GM19023 (cell line): ENCODE data around the gene NHERF1.

Experiments used
- ATAC-seq: cut with Tn5 transposase; IDR thresholded peaks from one replicate; pipeline ENCODE4 v1.9.1; 2021; ENCODE audit warnings: mild to moderate bottlenecking, moderate library complexity; ENCODE audit not compliant: unreplicated experiment

NHERF1 gene

GRCh38 chr17:74807441-74807840 is 59.0 kb downstream of the NHERF1 start:
- ATAC-seq, result no peak

- ATAC-seq, result no peak
Observed at GRCh38 chr17:74807925-74808324, 59.5 kb downstream of the NHERF1 start.

DNA sequence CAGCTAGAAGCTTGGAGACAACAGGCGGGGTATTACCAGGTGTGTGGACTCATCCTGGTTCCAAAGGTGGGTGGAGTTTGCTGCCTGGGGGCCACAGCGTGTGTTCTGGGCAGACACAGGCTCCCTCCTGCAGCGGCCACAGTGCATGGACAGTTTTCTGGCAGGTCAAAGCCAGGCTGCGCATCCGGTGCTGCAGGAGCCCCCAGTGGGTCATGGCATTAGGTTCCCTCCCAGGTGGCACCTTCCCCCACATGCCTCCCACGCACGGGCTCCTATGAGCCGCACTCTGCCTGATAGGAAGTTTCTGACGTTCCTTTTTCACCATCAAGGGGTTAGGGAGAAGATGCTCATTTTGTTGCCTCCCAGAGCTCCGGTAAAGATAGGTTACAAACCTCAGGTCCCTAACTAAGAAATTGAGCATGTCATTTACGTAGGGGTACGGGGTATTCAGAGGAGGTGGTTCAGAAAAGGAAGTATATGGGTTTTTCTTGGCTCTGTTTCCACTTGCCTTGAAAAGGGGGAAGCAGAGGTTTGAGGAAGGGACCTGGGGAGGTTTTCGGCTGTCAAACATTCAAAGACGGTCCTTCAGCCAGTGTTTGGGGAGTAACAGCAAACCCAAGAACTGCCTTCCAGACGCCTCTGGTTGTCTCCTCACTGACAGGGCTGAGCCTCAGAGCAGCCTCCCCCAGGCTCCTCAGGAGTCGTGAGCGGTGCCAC is 60.4 kb downstream of the NHERF1 start:
- ATAC-seq, result no peak

- no peak for ATAC-seq
Observed at GRCh38 chr17:74810699-74811485, 62.5 kb downstream of the NHERF1 start.

DNA sequence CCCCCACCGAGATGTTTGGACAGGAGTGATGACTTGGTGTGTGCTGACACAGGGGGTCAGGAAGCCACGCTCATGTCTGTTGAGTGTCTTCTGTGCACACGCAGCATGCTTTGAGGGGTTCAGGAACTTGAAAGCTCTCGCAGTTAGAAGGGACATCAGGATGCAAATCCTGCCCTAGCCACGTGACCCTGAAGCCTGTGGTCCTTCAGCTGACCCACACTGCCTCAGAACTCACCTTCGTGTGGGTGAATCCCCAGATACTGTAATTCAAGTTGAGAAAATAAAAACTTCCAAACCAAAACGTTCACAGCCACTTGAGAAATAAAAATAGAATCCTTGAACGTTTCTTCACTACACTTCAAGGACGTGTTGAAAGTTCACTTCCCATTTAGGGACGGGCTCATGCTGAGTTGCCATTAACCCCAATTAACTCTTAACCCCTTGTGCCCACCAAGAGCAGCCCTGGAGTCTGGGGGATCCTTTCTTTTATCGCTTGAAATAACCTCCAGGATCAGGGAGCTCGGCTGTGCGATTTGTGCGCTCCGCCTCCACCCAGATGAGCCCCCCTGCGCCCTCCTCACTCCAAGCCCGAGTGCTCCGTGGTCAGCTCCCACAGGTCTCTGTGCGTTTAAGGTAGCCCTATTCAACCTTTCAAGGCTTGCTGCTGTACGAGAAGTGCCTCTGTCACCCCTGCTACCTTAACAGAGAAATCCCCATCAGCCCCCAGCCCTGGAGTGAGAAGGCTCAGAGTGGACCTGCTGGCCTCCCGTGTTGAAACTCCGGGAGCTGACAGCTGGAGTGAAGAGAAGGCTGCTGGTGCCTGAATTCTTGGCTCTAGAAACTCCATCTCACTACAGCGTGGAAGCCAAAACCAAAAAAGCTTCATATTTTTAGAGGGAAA is 63.9 kb downstream of the NHERF1 start:
- no peak for ATAC-seq

DNA sequence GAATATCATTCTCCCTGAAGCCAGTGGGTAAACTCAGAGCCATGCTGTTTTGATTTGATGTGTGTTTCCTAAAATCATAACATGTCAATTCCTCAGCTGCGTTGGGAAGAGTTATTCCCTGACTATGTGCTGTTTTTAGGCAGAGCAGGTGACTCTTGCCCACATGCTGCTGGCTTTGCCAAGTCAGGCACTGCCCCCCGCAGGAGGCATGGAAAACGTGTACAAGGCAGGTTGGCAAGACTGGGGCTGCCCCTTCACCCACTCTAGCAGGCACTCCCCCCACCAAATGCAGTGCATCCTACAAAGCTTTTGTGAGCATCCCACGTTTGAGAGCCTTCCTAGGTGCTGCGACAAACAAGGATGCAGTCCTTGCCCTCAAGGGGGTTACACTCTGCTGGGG is 66.0 kb downstream of the NHERF1 start:
- ATAC-seq, result no peak

- ATAC-seq, result no peak
Observed at GRCh38 chr17:74815067-74815466, 66.6 kb downstream of the NHERF1 start.

- ATAC-seq, result no peak
Observed at GRCh38 chr17:74815550-74816370, 67.3 kb downstream of the NHERF1 start.

DNA sequence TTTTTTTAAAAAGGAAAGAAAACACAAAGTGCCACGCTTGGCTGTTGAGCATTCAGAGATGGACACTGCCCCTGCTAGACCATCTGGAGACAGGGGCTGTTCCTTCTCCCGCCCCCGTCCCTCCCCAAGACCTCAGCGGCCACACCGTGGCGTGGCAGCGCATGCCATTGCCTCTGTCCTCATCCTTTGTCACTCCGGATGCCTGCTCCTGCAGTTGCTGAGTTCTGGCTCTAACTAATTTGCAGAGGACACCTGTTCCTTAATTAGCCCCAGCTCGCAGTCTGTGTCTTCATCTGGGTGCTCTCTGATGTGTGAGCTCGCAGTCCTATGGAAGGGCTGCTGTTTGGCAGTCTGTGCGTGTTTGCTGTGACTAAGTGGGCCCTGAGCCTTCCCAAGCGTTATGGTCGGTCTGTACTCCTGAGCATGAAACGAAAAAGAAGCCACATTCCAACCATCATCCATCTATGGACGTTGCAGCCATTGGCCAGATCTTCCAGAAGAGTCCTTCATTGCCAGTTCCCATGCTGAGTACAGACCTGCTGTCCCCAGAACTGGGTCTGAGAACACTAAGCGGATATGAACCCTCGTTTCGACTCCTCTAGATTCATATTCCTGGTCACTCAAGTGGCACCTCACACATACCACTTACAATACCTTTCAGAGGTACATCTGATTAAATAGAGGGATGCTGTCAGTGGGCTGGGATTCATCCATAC is 68.6 kb downstream of the NHERF1 start:
- no peak for ATAC-seq

- ATAC-seq, result no peak
Observed at GRCh38 chr17:74818291-74818938, 70.0 kb downstream of the NHERF1 start.
